GM10266 (cell line): Measurements from ENCODE around the gene NUDT2.
"Not testable (repeated sequence)": the region's sequence is repeated elsewhere in the genome, so short reads cannot be mapped to it uniquely, and the experiment has no call there.

Experiments used
- DNase-seq: peaks from one replicate; pipeline ENCODE4 v3.0.0; 2012; ENCODE audit errors: extremely low spot score
- TF ChIP-seq, protein P1 (sequence below): IDR thresholded peaks from 2 replicates; pipeline ENCODE4 v1.5.1; 2012; ENCODE audit warnings: mild to moderate bottlenecking, low read depth; ENCODE audit not compliant: control insufficient read depth, insufficient read depth; ENCODE audit errors: missing control alignments

Gene NUDT2

DNA sequence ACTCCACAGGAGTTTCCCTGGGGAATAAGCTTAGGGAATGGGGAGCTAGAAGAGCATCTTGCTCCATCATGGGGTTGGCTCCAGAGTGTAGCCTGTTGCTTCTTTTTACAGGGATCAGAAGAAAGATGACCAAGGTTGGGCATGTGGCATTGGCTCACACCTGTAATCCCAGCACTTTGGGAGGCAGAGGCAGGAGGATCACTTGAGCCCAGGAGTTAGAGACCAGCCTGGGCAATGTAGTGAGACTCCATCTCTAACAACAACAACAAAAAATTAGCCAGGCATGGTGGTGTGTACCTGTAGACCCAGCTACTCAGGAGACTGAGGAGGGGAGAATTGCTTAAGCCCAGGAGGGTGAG lies 18.4 kb downstream of the NUDT2 start:
- TF ChIP-seq, protein P1, sequence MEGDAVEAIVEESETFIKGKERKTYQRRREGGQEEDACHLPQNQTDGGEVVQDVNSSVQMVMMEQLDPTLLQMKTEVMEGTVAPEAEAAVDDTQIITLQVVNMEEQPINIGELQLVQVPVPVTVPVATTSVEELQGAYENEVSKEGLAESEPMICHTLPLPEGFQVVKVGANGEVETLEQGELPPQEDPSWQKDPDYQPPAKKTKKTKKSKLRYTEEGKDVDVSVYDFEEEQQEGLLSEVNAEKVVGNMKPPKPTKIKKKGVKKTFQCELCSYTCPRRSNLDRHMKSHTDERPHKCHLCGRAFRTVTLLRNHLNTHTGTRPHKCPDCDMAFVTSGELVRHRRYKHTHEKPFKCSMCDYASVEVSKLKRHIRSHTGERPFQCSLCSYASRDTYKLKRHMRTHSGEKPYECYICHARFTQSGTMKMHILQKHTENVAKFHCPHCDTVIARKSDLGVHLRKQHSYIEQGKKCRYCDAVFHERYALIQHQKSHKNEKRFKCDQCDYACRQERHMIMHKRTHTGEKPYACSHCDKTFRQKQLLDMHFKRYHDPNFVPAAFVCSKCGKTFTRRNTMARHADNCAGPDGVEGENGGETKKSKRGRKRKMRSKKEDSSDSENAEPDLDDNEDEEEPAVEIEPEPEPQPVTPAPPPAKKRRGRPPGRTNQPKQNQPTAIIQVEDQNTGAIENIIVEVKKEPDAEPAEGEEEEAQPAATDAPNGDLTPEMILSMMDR = no peak
- no peak for DNase-seq

DNA sequence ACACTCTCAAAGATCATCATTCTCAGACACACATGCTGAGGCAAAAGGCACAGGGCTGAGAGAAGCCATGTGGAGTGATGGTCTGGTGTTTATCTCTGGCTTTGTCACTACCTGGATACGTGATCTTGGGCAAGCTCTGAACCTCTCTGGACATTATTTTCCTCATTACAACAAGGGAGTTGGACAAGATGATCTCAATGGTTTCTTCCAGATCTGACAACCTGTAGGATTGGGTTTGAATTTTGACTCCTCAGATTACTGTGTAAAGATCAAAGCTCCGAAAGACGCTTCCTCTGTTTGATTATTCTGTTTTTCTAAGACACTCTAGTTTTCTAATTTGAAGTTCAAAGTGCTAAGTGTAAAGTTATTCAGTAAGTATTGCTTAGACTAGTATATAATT lies 20.0 kb downstream of the NUDT2 start:
- DNase-seq = no peak
- TF ChIP-seq, protein P1 = no peak

DNA sequence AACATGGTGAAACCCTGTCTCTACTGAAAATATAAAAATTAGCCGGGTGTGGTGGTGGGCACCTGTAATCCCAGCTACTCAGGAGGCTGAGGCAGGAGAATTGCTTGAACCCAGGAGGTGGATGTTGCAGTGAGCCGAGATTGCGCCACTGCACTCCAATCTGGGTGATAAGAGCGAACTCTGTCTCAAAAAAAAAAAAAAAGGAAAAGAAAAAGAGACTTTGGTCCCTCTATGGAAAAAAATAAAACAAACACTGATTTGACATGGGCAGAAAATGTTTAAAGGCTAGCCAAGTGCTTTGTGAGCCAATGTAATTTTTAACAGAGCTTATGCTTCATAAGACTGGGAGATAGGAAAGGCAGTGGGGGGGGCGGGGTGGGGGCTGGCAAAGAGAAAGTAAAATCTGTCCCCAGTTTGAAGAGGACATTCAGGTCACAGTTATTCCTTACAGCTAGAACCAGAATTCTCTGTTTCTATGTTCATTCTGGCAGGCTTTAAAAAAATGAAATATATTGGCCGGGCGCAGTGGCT lies 22.8 kb downstream of the NUDT2 start:
- not testable (repeated sequence) for DNase-seq

DNA sequence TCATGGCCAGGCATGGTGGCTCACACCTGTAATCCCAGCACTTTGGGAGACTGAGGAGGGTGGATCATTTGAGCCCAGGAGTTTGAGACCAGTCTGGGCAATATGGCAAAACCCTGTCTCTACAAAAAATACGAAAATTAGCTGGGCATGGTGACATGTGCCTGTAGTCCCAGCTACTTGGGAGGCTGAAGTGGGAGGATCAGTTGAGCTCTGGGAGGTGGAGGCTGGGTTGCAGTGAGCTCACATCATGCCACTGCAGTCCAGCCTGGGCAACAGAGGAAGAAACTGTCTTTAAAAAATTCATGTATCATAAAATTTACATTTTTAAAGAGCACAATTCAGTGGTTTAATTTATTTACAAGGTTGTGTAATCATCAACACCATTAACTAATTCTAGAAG lies 23.6 kb downstream of the NUDT2 start:
- DNase-seq = not testable (repeated sequence)

DNA sequence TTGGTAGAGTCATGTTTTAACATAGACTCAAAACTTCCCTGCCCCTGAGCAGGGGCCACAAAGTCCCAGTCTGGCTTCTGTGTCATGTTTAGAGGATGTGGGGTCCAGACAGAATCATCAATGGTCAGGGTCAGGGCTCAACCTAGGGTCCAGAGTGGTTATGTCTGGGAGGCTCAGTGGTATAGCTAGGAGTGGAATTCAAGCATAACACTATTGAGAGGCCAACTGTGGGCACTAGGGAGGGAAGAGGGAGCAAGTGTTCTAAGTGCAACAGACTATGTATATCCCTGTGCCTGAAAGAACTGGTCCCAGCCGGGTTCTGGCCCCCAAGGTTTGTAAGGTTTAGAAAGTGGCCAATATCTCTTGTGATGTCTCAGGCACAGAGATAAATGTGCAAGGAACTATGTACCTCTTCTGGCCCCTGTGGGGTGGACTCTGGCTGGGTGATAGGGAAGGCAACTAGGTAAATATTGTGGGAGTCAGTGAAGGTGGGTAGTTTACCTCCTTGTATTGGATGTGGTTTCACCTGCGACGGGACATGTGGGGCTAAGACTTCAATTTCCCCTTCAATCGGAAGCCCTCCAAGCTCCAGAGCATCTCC lies 33.3 kb downstream of the NUDT2 start:
- TF ChIP-seq, protein P1 = no peak
- DNase-seq = no peak

DNA sequence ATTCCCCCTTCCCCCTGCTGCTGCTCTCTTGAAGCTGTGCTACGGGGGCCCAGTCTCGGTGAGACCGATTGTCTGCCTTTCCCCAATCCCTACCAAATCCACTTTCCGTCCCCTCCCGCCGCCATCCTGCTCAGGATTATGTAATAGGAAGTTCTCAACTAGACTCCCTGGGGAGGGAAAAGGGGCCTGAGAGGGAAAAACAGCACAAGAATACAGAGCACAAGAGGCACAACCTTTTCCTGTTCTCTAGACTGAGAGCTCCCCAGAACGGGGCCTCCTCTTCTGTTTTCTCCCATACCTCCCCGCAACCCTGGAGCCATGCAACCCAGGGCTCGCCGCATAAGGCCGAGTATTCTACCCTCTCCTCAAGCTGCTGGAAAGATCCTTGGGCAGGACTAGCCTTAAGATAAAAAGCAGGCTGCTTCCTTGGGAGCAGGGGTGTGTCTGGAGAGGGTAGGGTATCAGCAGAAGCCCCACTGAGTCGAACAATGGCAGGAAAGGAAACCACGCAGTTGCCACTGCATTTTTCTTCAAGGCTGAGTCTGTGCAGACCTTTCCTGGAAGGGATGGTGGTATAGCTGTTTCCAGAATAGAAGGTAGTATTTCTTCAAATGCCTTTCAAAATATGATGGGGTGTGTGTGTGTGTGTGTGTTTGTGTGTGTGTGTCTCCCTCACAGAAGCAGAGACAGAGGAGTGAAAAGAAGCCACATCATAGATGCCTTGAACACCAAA lies 34.4 kb downstream of the NUDT2 start:
- no peak for DNase-seq
- TF ChIP-seq, protein P1 = no peak

DNA sequence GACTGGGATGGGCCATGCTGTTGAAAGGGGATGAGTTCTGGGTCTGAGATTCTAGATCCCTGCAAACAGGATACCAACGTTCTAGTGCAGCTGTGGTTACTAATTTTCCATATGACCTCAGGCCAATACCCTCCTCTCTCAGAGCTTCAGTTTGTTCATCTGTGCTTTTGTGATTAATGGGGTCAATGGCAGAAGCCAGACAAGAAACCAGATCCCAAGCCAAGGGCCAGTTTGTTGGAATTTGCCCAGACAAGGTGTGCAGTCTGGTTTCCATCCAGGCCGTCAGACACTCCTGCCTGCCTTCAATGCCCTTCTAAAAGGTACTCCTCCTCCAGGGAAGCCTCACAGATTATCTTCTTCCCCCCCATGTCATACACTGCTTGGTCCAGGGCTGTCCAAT lies 35.9 kb downstream of the NUDT2 start:
- TF ChIP-seq, protein P1 = no peak
- no peak for DNase-seq

DNA sequence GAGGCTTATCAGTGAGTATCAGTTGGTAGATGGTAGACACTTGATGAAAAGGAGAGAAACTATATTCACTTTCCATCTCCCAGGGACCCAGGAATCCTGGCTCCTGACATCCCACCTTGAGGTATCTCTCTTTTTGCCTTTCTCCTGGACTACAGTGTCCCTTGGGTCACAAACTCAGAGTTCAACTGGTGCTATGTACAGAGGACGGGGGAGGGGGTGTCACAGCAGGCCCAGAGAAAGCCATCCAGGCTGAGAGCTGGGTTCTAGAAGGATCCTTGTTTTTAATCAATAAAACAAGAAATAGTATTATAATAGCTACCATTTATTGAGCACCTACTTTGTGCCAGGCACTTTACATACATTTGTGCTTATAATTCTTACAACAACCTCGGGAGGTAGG lies 37.0 kb downstream of the NUDT2 start:
- no peak for DNase-seq
- TF ChIP-seq, protein P1 = no peak

DNA sequence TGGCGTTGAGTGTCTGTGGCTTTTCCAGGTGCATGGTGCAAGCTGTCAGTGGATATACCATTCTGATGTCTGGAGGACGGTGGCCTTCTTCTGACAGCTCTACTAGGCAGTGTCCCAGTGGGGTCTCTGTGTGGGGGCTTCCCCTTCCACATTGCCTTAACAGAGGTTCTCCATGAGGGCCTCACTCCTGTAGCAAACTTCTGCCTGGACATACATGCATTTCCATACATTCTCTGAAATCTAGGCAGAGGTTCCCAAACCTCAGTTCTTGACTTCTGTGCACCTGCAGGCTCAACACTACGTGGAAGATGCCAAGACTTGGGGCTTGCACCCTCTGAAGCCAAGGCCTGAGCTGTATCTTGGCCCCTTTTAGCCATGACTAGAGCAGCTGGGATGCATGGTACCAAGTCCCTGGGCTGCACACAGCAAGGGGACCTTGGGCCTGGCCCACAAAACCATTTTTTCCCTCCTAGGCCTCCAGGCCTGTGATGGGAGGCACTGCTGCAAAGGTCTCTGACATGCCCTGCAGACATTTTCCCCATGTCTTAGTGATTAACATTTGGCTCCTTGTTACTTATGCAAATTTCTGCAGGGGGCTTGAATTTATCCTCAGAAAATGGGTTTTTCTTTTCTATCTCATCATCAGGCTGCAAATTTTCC lies 38.5 kb downstream of the NUDT2 start:
- not testable (repeated sequence) for DNase-seq

DNA sequence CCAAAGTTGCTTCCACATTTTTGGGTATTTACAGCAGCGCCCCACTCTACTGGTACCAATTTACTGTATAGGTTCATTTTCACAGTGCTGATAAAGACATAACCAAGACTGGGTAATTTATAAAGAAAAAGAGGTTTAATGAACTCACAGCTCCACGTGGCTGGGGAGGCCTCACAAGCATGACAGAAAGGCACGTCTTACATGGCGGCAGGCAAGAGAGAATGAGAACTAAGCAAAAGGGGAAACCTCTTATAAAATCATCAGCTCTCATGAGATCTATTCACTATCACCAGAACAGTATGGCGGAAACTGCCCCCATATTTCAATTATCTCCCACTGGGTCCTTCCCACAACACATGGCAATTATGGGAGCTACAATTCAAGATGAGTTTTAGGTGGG lies 39.4 kb downstream of the NUDT2 start:
- DNase-seq = not testable (repeated sequence)
